Measurements from ENCODE around the gene BCKDHB. TPM values are rescaled to one million over a fixed set of nuclear protein-coding genes. Genes with fewer than 3 reads are reported as not detected.

Gene BCKDHB
- total and polyA plus RNA-seq, 10 donors: 6.3 to 16.4 (median 11.0) TPM

- H3K36me3 ChIP-seq: peaks cover 0 to 5% (median 0%) of the 10 kb centered on the region in 6 donors
- WGBS, 5 donors: 58 to 66% (median 62%) methylated on average over 4 of the region's 4 CpGs
- TF ChIP-seq POLR2AphosphoS5 (IDR thresholded peaks at IDR 0.05): no peak
- TF ChIP-seq POLR2A (IDR thresholded peaks at IDR 0.05): no peak
- peak in 9 of 11 experiments; percentile 24 to 72 (median 54) for TF ChIP-seq CTCF (IDR thresholded peaks at IDR 0.05 in 8 of 11, conservative IDR thresholded peaks at IDR 0.05 in 3 of 11)
- H3K4me3 ChIP-seq: no peak overlapping the region
- DNase-seq: no peak
- H3K9me3 ChIP-seq: peaks cover 0 to 3% (median 0%) of the 10 kb centered on the region in 8 donors
- H3K27me3 ChIP-seq (replicated peaks in 1 of 7): no peaks in the 10 kb centered on the region
- H3K4me1 ChIP-seq: peaks cover 0 to 8% (median 2%) of the 10 kb centered on the region in 6 donors
- peak overlapping the region in 2 of 8 donors; percentile 20 to 22 for H3K27ac ChIP-seq
- intact Hi-C loops (cut with DNase I; ENCODE audit: low total_unique reads): no loop called here
Observed at GRCh38 chr6:80214436-80215022, 108.1 kb downstream of the BCKDHB start.

- Histone ChIP-seq H3K9me3 (peaks cover 0 to 4% (median 0%) of the 10 kb centered on the region in 8 donors), H3K4me3 (no peak overlapping the region), H3K27me3 (replicated peaks in 1 of 7) (no peaks in the 10 kb centered on the region), H3K4me1 (peaks cover 0 to 8% (median 2%) of the 10 kb centered on the region in 6 donors), H3K27ac (peak overlapping the region in 2 of 8 donors; percentile 20 to 22), H3K36me3 (peaks cover 0 to 6% (median 0%) of the 10 kb centered on the region in 6 donors)
- DNase-seq: no peak
- intact Hi-C loops (cut with DNase I; ENCODE audit: low total_unique reads): no loop called here
- no peak for TF ChIP-seq POLR2A (IDR thresholded peaks at IDR 0.05)
- TF ChIP-seq POLR2AphosphoS5 (IDR thresholded peaks at IDR 0.05): no peak
- TF ChIP-seq CTCF (IDR thresholded peaks at IDR 0.05 in 8 of 11, conservative IDR thresholded peaks at IDR 0.05 in 3 of 11): no peak
- WGBS, 5 donors: 74 to 98% (median 78%) methylated on average over 1 of the region's 1 CpG
Observed at GRCh38 chr6:80215063-80215462, 108.6 kb downstream of the BCKDHB start.

GRCh38 chr6:80217794-80218193, 111.3 kb downstream of the BCKDHB start:
- intact Hi-C loops (cut with DNase I; ENCODE audit: low total_unique reads): no loop called here

More at GRCh38 chr6:80217794-80218193, 111.3 kb downstream of the BCKDHB start:
- WGBS, 5 donors: 90 to 94% (median 94%) methylated on average over 6 of the region's 6 CpGs
- H3K9me3 ChIP-seq: peaks cover 0 to 4% (median 0%) of the 10 kb centered on the region in 8 donors
- peaks cover 0 to 6% (median 0%) of the 10 kb centered on the region in 6 donors for H3K36me3 ChIP-seq
- DNase-seq: no peak
- H3K4me3 ChIP-seq: no peak overlapping the region
- peaks cover 0 to 8% (median 2%) of the 10 kb centered on the region in 6 donors for H3K4me1 ChIP-seq
- no peaks in the 10 kb centered on the region for H3K27me3 ChIP-seq (replicated peaks in 1 of 7)
- TF ChIP-seq CTCF (IDR thresholded peaks at IDR 0.05 in 8 of 11, conservative IDR thresholded peaks at IDR 0.05 in 3 of 11): no peak
- no peak for TF ChIP-seq POLR2AphosphoS5 (IDR thresholded peaks at IDR 0.05)
- no peak for TF ChIP-seq POLR2A (IDR thresholded peaks at IDR 0.05)
- no peak overlapping the region for H3K27ac ChIP-seq
